Activated effector memory CD4-positive, alpha-beta T cell treated with Interleukin-2 at 50 U/mL for 16 hours (primary cell): ENCODE data around the gene NBAS.

ENCODE experiments used
- DNase-seq: peaks from one replicate; pipeline ENCODE4 v3.0.0-alpha.2; 2020

Gene NBAS

DNA sequence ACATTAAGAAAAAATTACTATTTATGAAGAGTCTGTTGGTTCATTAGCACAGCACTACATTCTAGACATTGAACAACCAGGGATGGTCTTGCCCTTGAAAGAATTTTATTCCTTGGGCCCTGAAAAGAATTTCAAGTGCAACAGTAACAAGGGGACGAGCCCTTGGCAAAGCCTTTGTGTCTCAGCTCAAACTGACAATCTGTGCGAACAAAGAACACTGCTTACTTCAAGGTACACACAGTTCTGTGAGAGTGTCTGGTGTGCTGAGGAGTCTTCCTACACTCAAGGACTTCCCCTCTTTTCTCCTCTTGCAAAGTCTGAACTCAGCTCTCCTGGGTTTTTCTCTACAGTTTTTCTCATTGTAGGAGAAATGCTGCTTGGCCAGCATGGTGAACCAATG lies 373.4 kb downstream of the NBAS start:
- DNase-seq: no peak

DNA sequence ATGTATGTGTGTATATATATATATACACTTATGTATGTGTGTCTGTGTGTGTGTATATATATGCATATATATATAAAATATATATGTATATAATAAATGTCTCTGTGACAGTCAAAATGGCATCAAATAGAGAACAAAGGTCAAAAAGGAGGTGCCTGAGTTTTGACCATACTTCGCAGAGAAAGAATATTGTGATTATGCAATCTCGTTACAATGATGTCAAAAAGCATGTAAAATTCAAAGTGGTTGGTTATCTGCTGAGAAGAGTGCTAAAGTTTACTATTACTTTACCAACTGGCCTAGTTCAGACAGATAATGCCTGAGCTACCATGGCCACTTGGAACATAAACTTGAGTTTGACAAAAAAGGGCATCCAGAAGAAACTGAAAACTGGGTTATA lies 375.0 kb downstream of the NBAS start:
- DNase-seq: no peak

DNA sequence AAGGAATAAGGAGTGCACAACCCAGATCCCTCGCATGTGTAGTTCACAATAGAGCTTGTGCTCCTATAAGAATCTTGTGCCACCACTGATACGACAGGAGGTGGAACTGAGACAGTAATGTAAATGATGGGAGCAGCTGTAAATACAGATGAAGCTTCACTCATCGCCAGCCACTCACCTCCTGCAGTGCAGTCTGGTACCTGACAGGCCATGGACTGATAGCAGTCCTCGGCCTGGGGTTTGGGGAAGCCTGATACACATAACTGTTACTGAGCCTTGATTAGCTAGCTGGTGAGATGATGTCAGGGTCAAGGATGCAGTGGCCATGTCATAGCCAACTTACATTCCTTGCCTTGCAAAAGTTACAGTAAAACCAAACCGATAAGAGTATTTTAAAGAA lies 376.6 kb downstream of the NBAS start:
- DNase-seq: no peak

DNA sequence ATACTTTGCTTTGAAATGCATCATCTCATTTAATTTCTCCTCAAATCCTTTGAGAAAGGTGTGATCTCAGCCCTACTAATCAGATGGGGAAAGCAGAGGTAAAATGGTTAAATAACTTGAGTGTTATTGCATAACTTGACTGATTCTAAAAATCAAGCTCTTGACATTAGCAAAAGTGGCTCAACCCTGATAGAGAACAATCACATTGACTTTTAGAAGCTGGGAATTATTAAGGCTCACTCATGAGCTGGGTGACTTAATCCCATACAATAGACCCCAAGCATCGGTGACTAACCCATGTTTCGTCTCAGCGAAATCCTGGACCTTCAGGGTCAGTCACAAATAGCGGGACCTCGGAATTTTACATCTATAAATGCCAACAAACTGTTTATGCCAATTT lies 378.9 kb downstream of the NBAS start:
- DNase-seq: no peak

DNA sequence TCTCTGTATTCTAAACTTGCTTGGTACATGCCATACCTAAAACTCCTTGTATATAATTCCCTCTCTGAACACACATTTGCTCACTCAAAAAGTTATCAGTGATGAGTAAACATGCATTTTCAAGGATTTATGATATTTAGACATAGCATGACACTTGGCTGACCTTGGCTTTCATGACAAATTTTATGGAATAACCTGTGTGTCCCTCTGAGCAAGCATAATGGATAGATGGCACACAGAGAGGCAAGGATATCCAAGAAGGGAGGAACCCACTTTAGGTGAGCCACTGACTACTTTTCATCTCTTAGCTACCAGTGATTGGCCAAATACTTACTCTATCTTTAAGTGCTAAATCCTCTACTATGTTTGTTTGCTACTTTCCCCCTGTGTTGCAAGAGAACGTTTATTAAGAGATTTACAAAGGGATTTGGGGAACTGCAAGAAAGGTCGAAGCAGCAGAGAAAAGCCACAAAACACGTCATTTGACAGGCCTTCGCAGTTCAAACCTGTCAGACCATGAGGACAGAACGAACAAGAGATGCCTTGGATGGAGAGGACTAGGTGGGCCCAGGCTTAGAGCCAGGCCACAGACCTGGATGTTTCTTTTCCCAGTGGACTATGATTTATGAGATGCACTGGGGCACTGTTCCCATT lies 379.9 kb downstream of the NBAS start:
- no peak for DNase-seq

DNA sequence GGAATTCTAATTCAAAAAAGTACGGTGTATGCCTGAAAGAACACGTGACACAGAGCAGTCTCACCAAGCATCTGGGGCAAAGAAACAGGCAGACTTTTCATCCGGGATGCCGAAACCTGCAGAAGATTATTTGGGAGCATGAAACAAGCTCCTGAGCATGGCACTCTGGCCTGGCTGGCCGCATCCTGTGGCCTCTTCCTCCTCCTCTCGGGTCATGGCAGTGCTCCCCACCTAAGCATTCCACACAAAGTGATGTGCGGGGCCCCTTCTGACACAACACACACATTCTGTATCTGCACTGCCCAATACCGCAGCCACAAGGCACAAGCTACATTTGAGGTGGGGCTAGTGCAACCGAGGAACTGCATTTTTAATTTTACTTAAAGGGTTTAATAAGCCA lies 380.8 kb downstream of the NBAS start:
- DNase-seq: no peak

DNA sequence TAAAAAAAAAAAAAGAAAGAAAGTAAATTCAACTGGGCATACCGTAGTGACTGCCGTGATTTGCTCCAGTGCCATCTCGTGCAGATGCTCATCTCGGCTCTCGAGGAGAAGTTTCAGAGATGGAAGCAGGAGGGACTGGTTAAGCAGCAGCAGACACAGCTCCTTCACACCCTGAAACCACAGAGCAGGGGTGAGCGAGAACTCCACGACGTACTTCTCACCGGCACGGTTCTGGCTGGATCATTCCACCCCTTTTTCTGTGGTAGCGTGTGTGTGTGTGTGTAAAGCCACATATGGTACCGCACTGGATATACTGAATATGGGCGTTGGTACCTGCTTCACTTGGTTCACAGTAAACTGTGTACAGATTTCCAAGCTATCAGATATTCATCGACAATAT lies 382.2 kb downstream of the NBAS start:
- DNase-seq: no peak

DNA sequence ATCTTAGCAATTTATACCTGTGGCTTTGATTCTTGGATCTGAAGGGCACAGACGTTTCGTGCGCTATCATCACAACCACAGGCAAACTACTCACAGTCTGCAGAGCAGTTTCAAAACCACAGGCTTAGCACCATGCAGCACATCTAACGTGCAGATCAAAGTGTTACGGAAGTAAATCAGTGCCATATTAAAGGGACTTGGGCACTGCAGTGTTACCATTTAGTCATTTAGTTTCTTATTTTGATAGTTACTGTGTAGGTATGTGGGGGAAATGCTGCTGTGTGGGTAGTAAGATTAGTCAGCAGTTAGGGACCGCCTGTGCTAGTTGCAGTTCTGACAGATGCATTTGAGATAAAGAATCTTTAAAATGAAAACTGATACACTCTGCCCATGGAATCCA lies 384.0 kb downstream of the NBAS start:
- peak; percentile 55 for DNase-seq

DNA sequence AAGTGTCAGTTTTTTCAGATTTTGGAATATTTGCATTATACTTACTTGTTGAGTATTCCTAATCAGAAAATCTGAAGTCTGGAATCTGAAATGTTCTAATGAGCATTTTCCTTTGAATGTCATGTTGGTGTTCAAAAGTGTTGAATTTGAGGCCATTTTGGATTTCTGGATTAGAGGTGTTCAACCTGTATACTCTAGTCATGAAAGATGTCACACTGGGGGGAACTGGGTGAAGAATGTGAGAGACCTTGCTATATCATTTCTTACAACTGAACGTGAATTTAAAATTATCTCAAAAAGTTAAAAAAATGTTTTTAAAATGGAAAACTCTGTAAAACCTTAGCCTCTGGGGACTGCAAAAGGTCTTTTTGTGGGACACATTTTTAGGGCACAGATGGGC lies 384.5 kb downstream of the NBAS start:
- DNase-seq: no peak

DNA sequence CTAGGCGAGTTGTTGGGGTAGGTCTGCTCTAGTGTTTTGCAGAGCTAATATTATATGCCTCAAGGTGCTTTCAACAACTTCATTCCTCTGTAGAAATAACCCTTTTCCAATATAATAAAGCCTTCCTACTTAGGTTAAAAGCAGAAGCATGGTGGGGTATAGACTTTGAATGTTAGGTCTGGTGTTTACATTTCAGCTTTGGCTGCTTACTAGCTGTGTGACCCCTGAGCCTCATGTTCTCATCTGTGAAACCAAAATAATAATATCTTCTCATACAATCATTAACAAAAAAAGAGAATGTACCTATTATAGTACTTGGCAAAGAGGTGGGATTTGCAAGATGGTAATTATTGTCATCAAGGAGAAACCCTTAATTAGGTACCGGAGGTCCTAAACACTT lies 386.6 kb downstream of the NBAS start:
- no peak for DNase-seq

DNA sequence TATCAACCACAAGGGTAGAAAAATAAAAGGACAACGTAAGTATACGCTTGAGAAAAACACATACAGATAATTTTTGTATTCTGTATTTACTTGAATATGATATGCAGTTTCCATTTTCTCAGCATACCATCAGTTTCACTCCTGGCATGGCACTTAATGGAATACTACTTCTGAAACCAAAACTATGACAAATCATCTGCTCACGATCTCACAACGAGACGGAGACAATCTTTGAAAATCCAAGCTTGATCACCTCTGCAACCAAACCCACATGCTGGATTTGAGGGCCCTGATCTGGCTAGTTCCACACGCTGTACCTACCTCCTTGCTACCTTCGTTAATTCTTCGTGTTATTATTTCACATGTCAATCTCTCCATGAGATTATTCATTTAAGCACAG lies 387.6 kb downstream of the NBAS start:
- DNase-seq: no peak

DNA sequence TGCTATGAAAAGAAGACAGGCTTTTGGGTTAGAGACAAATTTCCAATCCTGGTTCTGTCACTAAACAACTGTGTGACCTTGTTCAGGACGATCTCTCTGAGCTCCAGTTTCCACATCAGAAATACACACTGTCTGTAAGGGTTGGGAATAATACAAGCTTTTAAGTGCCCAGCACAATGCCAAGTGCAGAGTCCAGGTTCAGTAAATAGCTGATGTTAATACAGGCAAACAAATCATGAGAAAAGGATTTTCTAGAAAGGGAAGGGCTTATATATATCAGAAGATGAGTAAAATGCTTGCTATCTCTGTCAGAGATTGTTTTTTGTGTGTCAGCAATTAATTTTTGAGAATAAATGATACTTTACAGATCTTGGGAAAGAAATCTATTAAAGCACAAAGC lies 388.3 kb downstream of the NBAS start:
- no peak for DNase-seq

DNA sequence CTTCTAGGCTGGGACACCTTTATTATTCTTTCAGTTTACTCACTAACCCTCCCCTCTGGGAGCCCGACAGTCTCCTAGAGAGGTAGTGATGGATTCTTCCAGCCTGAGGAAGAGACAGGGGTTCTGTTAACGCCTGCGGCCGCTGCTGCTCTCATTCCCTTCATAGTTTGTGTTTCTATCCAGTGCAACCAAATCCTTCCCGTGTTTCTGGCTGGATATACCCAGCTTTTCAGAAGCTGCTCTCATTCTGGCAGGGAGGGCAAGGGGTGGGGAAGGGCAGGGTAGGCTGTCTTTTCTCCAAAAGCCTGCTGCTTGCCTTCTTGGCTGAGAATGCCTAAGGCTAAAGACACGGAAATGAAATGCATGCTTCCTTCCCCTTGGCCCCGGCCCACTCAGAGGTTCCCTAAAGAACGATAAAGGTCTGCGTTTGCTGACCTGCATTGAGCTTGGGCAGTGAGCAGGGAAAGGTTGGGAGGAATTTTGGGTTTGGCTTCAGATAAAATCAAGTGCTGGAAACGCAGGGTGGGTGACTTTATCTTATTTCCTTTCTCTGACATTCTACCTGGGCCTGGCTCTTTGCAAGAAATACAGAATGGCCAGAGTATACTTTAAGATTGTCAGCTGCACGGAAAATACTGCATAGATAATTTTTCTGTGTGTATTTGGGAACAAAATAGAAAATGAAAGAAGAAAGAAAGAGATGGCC lies 390.9 kb downstream of the NBAS start:
- DNase-seq: no peak

DNA sequence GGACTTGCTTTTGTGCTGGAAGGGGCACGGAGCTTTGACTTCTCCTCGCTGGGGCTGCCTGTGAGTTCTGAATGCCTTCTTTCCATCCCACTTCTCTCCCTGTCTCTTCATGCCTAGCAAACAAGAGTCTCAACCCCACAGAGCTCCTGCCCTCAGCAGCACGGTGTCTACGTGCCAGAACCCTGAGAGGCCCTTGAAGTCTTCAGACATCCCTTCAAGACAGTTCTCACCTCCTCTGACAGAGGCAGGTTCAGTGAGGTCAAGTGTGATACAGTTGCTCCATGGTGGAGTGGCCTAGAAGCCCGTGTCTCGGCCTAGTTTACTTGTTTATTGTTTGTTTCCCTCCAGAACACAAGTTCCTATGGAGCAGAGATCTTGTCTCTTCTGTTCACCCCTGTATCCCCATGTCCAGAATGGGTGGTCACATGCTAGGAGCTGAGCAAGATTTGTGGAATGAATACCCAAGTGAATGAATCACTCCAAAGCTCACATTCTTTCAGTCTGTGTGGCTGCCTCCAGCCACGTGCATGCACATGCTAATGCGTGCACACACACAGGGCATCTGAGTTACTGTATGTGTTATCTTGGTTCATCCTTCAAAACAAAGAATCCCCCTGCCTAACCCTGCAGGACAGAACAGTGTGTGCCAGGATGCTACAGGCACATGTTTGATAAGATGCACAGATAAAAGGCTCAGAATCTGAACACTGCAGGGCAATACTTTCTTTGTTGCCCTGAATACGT lies 391.6 kb downstream of the NBAS start:
- no peak for DNase-seq

DNA sequence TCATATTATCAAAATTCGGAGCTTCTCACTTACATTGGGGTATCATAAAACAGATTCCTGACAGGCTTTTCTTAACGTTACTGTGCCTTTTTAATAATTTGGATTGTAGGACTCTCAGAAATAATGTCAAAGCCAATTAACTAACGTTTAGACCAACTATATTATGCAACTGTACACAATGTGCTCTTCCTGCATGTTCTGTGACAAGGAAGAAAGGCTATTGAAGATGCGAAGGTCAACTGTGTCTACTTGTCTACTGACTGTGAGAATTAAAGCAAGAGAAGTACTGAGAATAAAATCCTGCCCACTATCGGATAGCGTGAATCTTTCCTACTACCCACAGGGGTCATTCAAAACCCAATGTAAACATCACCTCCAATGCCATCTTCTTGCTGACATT lies 393.0 kb downstream of the NBAS start:
- DNase-seq: no peak

DNA sequence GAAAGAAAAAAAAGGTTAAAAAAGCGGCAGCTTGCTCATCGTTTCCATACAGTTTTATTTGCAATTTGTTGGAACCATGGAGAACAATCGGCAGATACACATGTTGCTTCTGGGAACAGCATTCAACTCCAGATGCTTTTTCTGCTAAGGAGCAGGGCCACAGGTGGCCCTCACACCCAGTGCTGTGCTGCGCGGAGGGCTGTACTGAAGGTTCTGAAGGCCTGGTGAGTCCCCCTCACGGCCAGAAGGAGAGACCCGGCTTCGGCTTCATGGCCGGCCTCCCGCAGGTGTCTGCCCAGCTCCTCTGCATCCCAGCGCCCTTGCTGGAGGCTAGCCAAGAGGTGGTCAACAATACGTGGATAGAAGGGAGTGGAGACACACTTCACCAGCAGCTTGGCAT lies 394.3 kb downstream of the NBAS start:
- DNase-seq: no peak

DNA sequence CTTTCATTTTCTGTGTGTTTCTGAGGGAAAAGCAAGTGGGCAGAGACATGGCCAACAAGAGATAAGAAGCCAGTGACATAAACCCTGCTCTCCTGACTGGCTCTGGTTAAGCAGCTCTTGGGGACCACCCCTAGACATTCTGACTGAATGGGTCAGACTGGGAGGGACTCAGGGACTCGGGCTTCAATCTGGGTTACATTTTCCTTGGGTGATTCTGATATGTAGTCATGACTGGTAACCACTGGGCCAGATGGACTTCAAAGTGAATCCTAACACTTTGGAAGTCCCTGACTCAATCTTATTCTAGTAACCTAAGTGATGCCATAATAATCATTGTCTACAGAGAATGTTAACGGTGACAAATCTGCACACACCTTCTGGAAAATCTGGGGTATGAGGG lies 397.8 kb downstream of the NBAS start:
- no peak for DNase-seq

DNA sequence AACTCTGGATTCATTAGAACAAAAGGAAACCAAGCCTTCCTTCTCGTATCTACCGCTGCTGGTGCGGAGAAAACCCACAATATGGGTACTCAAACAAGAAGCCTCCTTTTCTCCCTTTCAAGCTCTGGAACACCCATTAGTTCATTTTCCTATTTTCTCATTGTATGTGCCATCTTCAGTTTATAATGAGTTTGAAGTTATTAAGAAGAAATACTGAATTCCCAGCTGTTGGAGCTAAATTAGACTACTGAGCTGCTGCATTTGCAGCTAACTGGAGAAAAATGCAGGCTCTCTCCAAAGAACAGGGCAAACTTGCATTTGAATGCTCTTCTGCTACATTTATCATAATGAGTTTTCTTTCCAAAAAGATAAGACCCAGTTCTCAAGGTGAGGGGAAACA lies 398.5 kb downstream of the NBAS start:
- DNase-seq: no peak

DNA sequence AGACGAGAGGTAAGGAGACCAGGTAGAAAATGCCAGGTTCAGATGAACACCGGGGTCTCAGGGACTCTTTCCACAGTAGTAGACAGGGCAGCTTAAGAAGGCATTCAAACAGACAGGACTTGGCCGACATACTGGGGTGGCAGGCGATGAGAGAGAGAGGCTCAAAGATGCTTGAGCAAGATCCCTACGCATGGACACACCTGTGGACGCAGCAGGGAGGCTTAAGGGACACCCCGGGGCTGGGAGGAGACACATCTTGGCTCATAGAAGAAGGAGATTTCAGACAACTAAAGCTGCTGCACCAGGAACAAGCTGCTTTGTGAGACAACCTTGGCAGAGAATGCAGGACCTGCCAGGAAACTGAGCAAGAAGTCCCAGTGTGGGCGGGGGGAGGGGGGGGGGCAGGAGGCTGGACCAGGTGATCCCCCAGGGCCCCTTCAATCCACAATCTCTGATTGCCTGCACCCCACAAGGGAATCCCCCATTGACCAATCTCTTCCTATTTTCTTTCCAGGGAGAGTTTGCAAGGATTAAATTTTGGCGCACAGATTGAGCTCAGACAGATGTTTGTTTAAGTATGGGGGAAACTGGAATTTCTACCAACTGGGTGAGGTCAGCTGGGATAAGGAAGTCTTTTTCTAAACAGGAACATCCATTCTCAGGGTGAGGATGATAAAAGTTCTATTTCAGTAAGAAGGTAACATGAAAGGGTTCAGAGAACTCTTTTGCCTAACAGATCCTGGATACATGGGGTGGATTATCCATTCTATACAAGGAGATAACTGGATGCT lies 400.7 kb downstream of the NBAS start:
- DNase-seq: no peak

DNA sequence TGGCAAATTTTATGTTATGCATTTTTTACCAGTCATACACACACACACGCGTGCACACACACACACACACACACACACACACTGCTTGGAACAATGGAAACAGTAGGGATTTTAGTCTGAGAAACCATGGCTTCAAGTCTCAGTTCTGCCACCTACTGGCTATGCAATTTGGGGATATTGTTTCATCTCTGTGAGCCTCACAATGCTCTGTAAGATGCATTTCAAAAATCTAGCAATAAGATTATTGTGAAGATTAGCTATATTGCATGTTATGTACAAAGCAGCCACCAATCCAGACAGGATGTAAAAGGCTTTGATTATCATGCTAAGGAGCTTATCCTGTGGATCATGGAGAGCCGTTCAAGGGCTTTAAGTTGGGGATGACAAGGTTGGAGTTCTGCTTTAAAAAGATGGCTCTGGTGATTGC lies 401.4 kb downstream of the NBAS start:
- DNase-seq: no peak

DNA sequence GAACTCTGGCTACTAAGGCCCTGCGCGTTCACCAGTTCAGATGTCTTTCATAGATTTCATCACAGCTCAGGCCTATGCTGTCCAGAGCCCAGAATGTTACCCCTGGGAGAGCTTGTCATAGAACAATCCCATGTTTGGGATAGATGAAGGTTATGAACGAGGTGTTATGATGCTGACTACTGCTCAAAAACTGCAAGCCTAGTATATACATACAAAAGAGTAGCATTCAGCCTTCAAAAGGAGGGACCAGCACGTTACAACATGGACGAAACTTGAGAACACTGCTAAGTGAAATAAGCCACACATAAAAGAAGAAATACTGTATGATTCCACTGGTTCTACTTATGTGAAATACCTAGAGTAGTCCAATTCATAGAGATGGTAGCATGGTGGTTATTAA lies 401.9 kb downstream of the NBAS start:
- DNase-seq: no peak

DNA sequence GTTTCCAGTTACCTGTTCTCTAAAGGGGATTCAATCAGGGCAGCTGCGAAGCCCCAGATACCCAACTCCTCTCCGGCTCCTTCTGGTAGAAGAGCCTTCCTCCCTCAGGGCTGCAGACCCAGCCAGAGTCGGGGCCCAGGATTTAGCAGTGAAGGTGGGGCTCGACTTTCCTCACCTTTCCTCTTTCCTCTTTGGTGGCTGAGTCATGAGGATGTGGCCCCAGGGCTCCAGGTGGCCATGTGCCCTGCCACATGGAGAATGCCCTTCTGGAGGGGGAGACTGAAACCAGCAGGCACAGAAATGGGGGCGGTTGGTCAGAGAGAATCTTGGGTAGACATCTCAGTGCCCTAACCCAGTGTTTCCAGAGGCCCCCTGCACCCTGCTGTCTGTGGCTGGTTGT lies 402.6 kb downstream of the NBAS start:
- no peak for DNase-seq

DNA sequence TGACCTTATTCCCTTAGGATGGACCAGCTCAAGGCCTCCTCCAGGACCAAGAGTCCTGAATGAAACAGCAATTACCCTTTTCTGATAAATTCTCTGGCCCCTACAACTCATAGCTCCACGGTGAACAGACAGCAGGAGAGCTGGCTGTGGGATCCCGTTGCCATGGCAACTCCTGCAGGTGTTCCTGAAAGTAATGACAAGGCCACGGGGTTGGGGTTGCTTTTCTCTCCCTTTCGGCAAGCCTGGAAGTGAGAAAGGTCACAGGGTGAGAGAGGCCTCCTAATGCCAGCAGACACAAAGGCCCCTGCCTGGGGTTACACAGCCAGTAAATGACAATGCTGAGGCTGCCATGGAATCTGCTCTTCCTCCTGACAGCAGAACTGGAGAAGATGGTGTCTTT lies 403.0 kb downstream of the NBAS start:
- no peak for DNase-seq
